Small intestine (tissue), 7 donors: ENCODE measurements around the gene B9D2. TPM values are rescaled to one million over a fixed set of nuclear protein-coding genes. Genes with fewer than 3 reads are reported as not detected.

Experiments
- DNase-seq, 2 donors: peaks; one replicate each; pipeline versions ENCODE4 v3.0.0 to v3.0.0-alpha.2; 2013
- FAIRE-seq: peaks from 2 replicates; lab custom pipeline; 2012; peaks lifted over from hg19 to GRCh38; lab: Jason Lieb, UNC
- H3K27ac ChIP-seq, 3 donors: one replicate each; pipeline ENCODE4 v1.5.1; 2013; ENCODE audit warnings: low read length in 2 of 3, mild to moderate bottlenecking in 2 of 3, control low read depth in 1 of 3, inconsistent platforms in 1 of 3, low read depth in 1 of 3, moderate library complexity in 1 of 3
- H3K27me3 ChIP-seq, 3 donors: one replicate each; pipeline ENCODE4 v1.6.1; 2013; ENCODE audit warnings: low read length in 3 of 3, inconsistent platforms in 1 of 3; ENCODE audit not compliant: control insufficient read depth in 3 of 3, insufficient read depth in 3 of 3
- H3K36me3 ChIP-seq, 3 donors: one replicate each; pipeline ENCODE4 v1.6.1; 2013; ENCODE audit warnings: low read length in 3 of 3, inconsistent platforms in 1 of 3, low read depth in 1 of 3, mild to moderate bottlenecking in 1 of 3, moderate library complexity in 1 of 3; ENCODE audit not compliant: control insufficient read depth in 3 of 3, insufficient read depth in 2 of 3
- H3K4me1 ChIP-seq, 3 donors: one replicate each; pipeline ENCODE4 v1.6.1; 2013; ENCODE audit warnings: low read length in 2 of 3, inconsistent platforms in 1 of 3, low read depth in 1 of 3, mild to moderate bottlenecking in 1 of 3, moderate library complexity in 1 of 3; ENCODE audit not compliant: control insufficient read depth in 3 of 3, insufficient read depth in 2 of 3
- H3K4me3 ChIP-seq, 3 donors: one replicate each; pipeline ENCODE4 v1.5.1; 2013; ENCODE audit warnings: low read length in 3 of 3, control low read depth in 1 of 3, inconsistent platforms in 1 of 3, low read depth in 1 of 3, mild to moderate bottlenecking in 1 of 3, moderate library complexity in 1 of 3
- H3K9me3 ChIP-seq, 2 donors: one replicate each; pipeline ENCODE4 v1.6.1; 2013; ENCODE audit warnings: low read depth in 1 of 2, low read length in 1 of 2; ENCODE audit not compliant: control insufficient read depth in 2 of 2, insufficient read depth in 1 of 2
- WGBS, 3 donors: extraction: QIAGEN DNeasy Blood & Tissue Kit; methylation state at CpG; one replicate each; pipeline ENCODE4 v1.1.7; 2013; 5-methylcytosine and 5-hydroxymethylcytosine counted together
- polyA plus RNA-seq, 4 donors: library from polyadenylated mRNA; stranded (reverse) in 3 of 4; unstranded in 1 of 4; fragments of 200-250 nt in 3 of 4; fragments of 120-200 nt in 1 of 4; gene quantifications; one replicate each; pipeline versions ENCODE4 v1.2.1 to v1.2.3, GENCODE V29; 2013
- donor health status: healthy with polysubstance abuse.
- donor health status: control.
- donor health status: control.
- donor health status: Bipolar disorder and iron deficiency.
- donor health status: healthy.

Gene B9D2
- polyA plus RNA-seq, 4 donors = 4.7 to 9.8 (median 5.9) TPM

DNA sequence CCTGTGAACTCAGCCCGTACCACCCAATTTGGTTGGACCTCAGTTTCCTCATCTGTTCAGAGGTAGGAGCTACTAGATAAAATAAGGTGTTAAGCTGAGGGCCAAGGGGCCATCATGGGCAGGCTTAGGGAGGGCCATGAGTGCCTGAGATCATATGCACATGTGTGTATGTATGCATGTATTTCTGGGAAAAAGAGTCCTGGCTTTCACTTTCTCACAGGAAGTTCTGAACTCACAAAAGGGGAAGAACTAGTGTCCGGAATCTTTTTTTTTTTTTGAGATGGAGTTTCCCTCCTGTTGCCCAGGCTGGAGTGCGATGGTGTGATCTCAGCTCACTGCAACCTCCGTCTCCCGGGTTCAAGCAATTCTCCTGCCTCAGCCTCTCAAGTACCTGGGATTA, 29.2 kb downstream of the B9D2 start:
- DNase-seq = no peak
- Histone ChIP-seq H3K4me3 (no peak overlapping the region), H3K27me3 (peaks cover 0 to 17% (median 0%) of the 10 kb centered on the region in 3 donors), H3K4me1 (no peaks in the 10 kb centered on the region), H3K36me3 (peaks cover 0 to 13% (median 6%) of the 10 kb centered on the region in 3 donors), H3K9me3 (no peaks in the 10 kb centered on the region), H3K27ac (peak overlapping the region in 1 of 3 donors; percentile 62)
- no peak for FAIRE-seq
- 66 to 68% (median 68%) methylated on average over 5 of the region's 5 CpGs for WGBS, 3 donors

DNA sequence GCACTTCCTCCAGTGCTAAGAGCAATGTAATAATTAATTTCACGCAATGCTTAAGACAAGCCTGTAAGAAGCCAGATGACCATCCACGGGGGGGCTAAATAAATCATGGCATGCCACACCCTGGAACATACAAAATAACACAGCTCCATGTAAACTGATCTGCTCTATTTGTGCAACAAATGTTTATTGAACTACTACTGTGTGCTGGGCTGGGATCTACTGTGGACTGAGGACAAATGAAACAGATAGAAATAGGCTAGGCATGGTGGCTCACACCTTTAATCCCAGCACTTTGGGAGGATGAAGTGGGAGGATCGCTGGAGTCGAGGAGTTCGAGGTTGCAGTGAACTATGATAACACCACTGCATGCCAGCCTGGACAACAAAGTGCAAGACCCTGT, 31.5 kb downstream of the B9D2 start:
- no peak overlapping the region for H3K27ac ChIP-seq
- peaks cover 0 to 20% (median 6%) of the 10 kb centered on the region in 3 donors for H3K36me3 ChIP-seq
- H3K4me1 ChIP-seq = peaks cover 0 to 8% (median 0%) of the 10 kb centered on the region in 3 donors
- no peaks in the 10 kb centered on the region for H3K9me3 ChIP-seq
- FAIRE-seq = no peak
- H3K27me3 ChIP-seq = peaks cover 0 to 20% (median 0%) of the 10 kb centered on the region in 3 donors
- DNase-seq = no peak
- H3K4me3 ChIP-seq = no peak overlapping the region
- 71 to 87% (median 75%) methylated on average over 5 of the region's 5 CpGs for WGBS, 3 donors

DNA sequence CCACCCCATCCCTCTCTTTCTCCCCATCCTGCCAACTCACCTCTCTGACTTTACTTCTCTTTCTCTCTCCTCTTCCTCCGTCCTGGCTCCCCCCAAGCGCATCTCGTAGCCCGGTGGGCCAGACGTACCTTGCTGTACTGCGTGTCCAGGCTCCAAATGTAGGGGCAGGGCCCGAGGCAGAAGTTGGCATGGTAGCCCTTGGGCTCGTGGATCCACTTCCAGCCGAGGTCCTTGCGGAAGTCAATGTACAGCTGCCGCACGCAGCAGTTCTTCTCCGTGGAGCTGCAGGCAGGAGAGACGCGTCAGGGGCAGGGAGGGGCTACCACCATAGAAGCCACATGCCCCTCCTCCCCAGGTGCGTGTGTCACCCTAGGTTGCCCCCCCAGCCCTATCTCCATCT, 31.9 kb downstream of the B9D2 start:
- Histone ChIP-seq H3K27ac (no peak overlapping the region), H3K9me3 (no peaks in the 10 kb centered on the region), H3K27me3 (peaks cover 0 to 24% (median 0%) of the 10 kb centered on the region in 3 donors), H3K4me3 (no peak overlapping the region), H3K4me1 (peaks cover 0 to 13% (median 0%) of the 10 kb centered on the region in 3 donors), H3K36me3 (peaks cover 0 to 20% (median 6%) of the 10 kb centered on the region in 3 donors)
- FAIRE-seq = no peak
- no peak for DNase-seq
- 86 to 90% (median 88%) methylated on average over 16 of the region's 16 CpGs for WGBS, 3 donors

DNA sequence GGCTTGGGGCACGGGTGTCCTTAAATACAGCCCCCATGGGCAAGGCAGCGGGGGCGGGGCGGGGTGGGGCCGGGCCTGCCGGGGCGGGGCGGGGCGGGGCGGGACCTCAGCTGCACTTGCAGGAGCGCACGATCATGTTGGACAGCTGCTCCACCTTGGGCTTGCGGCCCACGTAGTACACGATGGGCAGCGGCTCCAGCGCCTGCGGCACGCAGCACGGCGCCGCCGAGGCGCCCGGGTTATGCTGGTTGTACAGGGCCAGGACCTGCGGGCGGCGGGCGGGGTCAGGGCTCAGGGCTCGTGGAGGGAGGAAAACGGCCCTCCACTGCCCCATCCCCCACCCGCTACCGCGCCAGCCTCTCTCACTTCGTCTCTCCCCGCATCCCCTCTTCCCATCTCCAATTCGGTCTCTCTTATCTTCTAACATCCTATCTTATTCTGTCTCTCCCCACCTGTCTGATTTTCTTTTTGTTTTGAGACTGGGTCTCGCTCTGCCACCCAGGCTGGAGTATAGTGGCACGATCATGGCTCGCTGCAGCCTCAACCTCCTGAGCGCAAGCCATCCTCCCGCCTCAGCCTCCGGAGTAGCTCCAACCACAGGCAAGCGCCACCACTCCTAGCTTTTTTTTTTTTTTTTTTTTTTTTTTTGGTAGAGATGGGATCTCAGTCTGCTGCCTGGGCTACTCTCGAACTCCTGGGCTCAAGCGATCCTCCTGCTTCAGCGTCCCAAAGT, 32.8 kb downstream of the B9D2 start:
- DNase-seq (no peak), FAIRE-seq (no peak)
- Histone ChIP-seq H3K9me3 (no peaks in the 10 kb centered on the region), H3K27ac (no peak overlapping the region), H3K4me3 (no peak overlapping the region), H3K27me3 (peaks cover 0 to 33% (median 0%) of the 10 kb centered on the region in 3 donors), H3K4me1 (peaks cover 0 to 22% (median 0%) of the 10 kb centered on the region in 3 donors), H3K36me3 (peaks cover 0 to 20% (median 6%) of the 10 kb centered on the region in 3 donors)
- WGBS, 3 donors = 46 to 65% (median 55%) methylated on average over 30 to 47 of the region's 47 CpGs

DNA sequence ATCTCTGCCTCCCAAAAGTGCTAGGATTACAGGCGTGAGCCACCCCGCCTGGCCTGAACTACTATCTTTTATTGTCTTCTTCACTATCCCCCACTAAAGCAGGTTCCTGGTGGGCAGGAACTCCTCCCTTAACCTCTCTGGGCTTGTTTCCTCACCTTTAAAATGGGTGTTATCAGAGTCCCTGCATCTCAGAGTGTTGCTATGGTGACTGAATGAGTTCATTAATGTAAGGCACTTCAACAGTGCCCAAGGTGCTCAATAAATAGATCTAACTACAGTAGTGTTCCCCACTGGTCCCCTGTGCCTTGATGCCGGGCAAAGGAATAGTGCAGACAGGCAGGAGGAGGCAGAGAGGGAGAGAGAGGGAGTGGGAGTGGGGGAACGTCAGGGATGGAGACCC, 33.5 kb downstream of the B9D2 start:
- WGBS, 3 donors = 63 to 81% (median 69%) methylated on average over 3 to 4 of the region's 4 CpGs
- DNase-seq = no peak
- Histone ChIP-seq H3K27ac (no peak overlapping the region), H3K4me3 (no peak overlapping the region), H3K9me3 (no peaks in the 10 kb centered on the region), H3K4me1 (peaks cover 0 to 28% (median 4%) of the 10 kb centered on the region in 3 donors), H3K36me3 (peaks cover 0 to 20% (median 6%) of the 10 kb centered on the region in 3 donors), H3K27me3 (peaks cover 0 to 40% (median 0%) of the 10 kb centered on the region in 3 donors)
- FAIRE-seq = no peak

DNA sequence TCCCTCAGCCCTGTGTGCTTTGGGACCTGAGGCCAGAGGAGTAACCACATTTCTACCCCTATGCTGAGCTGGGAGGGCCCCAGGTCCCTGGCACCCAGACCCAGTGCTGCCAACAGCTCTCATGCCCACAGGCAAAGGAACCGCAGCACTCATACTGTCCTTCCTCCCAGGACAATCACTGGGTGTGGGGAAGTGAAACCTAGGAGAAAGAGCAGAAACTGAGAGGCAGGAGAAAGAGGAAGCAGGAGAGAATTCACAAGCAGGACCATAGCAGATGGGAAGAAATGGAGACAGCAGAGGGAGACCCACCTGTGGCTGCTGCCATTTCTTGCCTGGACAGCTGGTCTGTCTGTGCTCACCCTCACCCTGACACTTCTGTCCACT, 35.1 kb downstream of the B9D2 start:
- FAIRE-seq (no peak), DNase-seq (no peak)
- H3K27me3 ChIP-seq = peaks cover 0 to 45% (median 0%) of the 10 kb centered on the region in 3 donors
- H3K9me3 ChIP-seq = no peaks in the 10 kb centered on the region
- peak overlapping the region in 1 of 3 donors; percentile 83 for H3K27ac ChIP-seq
- H3K4me1 ChIP-seq = peaks cover 0 to 39% (median 4%) of the 10 kb centered on the region in 3 donors
- 31 to 60% (median 50%) methylated on average over 1 of the region's 1 CpG for WGBS, 3 donors
- no peak overlapping the region for H3K4me3 ChIP-seq
- peaks cover 0 to 23% (median 6%) of the 10 kb centered on the region in 3 donors for H3K36me3 ChIP-seq

DNA sequence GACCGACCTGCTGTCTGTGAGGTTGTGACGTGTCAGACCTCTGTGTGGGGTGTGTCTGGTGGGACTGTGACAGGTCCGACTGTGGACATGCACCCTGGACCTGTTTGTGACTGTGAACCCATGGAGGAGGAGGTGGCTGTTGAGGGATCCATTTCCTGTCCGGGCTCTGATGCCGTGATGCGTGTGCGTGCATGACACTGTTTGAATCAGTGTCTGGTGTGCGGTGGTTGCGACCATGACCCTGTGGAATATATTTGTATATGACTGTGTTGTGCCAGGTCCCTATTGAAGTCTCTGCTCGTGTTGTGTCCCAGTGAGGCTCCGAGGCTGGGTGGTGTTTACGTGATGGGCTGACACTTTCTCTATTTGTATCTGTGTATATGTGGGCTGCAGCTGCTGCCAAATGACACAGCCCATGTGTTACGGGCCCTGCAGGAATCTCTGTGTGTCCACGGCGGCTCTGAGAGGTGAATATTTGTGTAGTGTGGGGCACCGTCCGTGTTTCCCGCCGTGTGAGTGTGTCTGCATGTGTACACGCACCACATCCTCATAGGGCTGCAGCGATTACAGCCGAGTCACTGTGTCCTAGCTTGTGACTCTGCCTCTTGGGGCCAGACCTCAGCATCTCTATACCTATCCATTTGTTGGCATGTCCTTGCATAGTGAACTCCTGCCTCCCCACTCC, 35.6 kb downstream of the B9D2 start:
- Histone ChIP-seq H3K9me3 (no peaks in the 10 kb centered on the region), H3K36me3 (peaks cover 0 to 28% (median 6%) of the 10 kb centered on the region in 3 donors), H3K27ac (peak overlapping the region; percentile 0 to 83 (median 63)), H3K27me3 (peaks cover 0 to 45% (median 0%) of the 10 kb centered on the region in 3 donors), H3K4me3 (peak overlapping the region in 1 of 3 donors; percentile 28), H3K4me1 (peaks cover 0 to 42% (median 4%) of the 10 kb centered on the region in 3 donors)
- 7 to 36% (median 14%) methylated on average over 22 of the region's 22 CpGs for WGBS, 3 donors
- FAIRE-seq (no peak), DNase-seq (peak in 1 of 2 donors; percentile 55)

DNA sequence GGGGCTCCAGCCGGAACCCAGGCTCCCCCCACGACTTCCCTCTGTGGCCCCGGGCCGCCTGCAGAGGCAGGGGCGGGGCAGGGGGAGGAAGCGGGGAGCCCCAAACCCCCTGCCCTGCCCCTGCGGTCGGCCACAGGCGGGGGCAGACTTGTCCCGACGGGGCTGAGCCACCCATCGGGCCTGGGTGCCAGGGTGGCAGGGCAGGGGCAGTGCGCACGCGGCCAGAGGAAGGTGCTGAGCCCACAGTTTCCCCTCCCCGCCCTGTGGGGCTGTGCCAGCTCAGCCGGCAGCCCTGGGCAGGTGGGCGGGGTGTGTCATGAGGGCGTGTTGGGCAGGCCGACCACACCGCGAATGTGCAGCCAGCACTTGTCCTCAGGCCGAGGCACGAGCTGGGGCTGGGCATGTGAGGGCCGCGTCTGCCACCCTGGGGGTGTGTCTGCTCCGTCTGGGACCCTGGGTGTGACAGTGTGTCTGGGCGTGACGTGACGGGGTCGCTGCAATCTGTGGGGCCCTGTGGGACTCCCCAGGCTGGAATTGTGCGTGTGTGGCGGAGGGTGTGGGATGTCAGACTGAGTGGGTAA, 36.3 kb downstream of the B9D2 start:
- peaks cover 0 to 45% (median 0%) of the 10 kb centered on the region in 3 donors for H3K27me3 ChIP-seq
- peaks cover 0 to 34% (median 6%) of the 10 kb centered on the region in 3 donors for H3K36me3 ChIP-seq
- H3K4me3 ChIP-seq = peak overlapping the region in 2 of 3 donors; percentile 21 to 28
- no peaks in the 10 kb centered on the region for H3K9me3 ChIP-seq
- peaks cover 0 to 47% (median 6%) of the 10 kb centered on the region in 3 donors for H3K4me1 ChIP-seq
- 1 to 23% (median 2%) methylated on average over 27 to 33 of the region's 33 CpGs for WGBS, 3 donors
- H3K27ac ChIP-seq = peak overlapping the region; percentile 0 to 83 (median 63)
- no peak for FAIRE-seq
- peak; percentile 80 for DNase-seq
